GM18907 (cell line): ENCODE measurements around the gene ACOD1.

Source experiments
- ATAC-seq: cut with Tn5 transposase; IDR thresholded peaks from one replicate; pipeline ENCODE4 v1.9.1; 2021; ENCODE audit warnings: mild to moderate bottlenecking, moderate library complexity; ENCODE audit not compliant: unreplicated experiment

The ACOD1 gene

GRCh38 chr13:76983676-76984075, 35.4 kb downstream of the ACOD1 start:
- no peak for ATAC-seq

DNA sequence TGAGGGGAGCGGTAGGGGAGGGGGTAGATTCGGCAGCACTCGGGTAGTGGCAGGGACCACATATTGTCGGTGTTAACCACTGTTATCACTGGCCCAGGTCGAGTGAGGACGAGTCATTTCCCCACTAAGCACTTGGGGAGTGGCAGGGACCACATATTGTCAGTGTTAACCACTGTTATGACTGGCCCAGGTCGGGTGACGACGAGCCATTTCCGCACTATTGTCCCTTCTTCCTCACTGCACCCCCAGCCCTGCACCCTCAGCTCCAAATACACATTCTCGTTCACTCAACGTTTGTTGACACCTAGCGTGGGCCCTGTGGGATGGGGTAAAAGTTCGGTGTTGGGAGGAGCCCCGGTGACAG, 43.1 kb downstream of the ACOD1 start:
- peak; percentile 76 for ATAC-seq

GRCh38 chr13:76991796-76992547, 43.7 kb downstream of the ACOD1 start, which contains the start of gene CLN5:
CLN5 (plus strand) TSS chr13:76992081; CDS start chr13:76992099, 18 bp downstream.
- peak; percentile 97 for ATAC-seq

GRCh38 chr13:76992548-76993001, 44.3 kb downstream of the ACOD1 start:
- peak; percentile 11 for ATAC-seq

DNA sequence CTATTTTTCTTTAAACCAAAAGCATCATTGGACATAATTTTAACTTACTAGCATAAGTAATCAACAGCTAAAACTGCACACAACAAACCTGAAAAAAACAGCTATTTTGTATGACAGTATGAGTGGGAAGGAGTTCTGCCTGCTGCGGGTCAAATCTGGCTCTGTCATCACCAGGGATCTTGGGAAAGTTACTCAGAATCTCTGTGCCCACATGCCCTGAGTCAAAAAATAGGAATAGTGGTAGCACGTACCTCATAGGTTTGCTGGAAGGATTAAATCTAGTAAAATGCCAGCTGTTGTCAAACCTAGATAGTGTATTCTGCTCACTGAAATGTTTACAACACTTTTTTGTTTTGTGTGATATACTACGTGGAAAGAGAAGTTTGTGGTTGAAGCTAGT, 44.7 kb downstream of the ACOD1 start:
- ATAC-seq = no peak

DNA sequence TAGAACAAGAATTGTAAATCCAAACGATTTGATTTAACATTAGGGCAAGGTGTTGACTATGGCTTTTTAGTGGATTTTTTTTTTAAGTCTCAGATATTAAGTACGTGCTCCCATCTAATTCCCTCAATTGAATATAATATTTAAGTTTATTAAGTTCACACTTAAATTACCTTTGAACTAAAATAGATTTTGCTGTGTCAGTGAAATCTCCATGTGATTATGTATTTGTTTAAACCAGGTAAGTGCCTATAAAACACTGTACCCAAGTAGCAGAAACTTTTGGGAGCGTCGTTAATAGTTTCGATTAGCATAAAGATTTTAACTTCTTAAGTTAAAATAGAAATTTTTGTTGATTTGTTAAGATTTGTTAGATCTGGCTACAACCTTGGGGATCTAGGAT, 45.2 kb downstream of the ACOD1 start:
- ATAC-seq = no peak

- ATAC-seq = no peak
Measured at GRCh38 chr13:76994281-76994680, 46.0 kb downstream of the ACOD1 start.

DNA sequence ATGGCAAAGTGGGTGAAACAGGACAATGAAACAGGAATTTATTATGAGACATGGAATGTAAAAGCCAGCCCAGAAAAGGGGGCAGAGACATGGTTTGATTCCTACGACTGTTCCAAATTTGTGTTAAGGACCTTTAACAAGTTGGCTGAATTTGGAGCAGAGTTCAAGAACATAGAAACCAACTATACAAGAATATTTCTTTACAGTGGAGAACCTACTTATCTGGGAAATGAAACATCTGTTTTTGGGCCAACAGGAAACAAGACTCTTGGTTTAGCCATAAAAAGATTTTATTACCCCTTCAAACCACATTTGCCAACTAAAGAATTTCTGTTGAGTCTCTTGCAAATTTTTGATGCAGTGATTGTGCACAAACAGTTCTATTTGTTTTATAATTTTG, 52.2 kb downstream of the ACOD1 start:
- no peak for ATAC-seq

GRCh38 chr13:77001540-77001939, 53.2 kb downstream of the ACOD1 start:
- no peak for ATAC-seq

GRCh38 chr13:77001963-77002587, 53.8 kb downstream of the ACOD1 start:
- ATAC-seq = no peak

GRCh38 chr13:77002590-77003190, 54.4 kb downstream of the ACOD1 start:
- no peak for ATAC-seq
